HL-60/S4 treated with phorbol 12-myristate 13-acetate at 8.2 ng/mL for 4 days and 3 days (cell line): Measurements from ENCODE around the gene FAM124B.

Source experiments
- in situ Hi-C: fragments of 300-500 bp; cut with MboI; formaldehyde crosslinking; loops from 2 replicates; pipeline ENCODE4 v1.15.0; 2022; ENCODE audit warnings: low sequenced_read_pairs

FAM124B gene

GRCh38 chr2:224347176-224348051, 54.5 kb downstream of the FAM124B start:
- in situ Hi-C loops, result no loop called here

- in situ Hi-C loops, result no loop called here
Observed at GRCh38 chr2:224345492-224345891, 56.4 kb downstream of the FAM124B start.

GRCh38 chr2:224343226-224343625, 58.7 kb downstream of the FAM124B start:
- in situ Hi-C loops, result no loop called here

DNA sequence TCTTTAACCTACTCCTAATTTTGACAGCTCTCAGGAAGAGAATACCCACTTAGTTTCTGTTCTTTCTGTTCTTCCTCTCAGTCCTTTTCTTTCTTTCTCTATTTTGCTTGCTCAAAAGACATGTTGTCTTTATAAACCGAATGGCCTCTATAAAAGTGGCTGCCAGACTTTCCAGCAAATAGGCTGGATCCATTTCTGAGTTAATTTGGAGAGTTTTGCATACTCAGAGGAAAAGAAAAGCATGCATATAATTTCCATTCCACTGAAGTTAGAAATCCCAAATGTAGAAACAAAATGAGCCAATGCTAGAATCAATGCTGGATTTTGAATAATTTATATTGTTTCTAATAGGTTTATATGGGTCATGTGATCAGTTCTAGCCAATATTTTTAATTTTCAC, 65.9 kb downstream of the FAM124B start:
- in situ Hi-C loops, result no loop called here

- in situ Hi-C loops, result no loop called here
Observed at GRCh38 chr2:224334726-224335125, 67.2 kb downstream of the FAM124B start.

- in situ Hi-C loops, result no loop called here
Observed at GRCh38 chr2:224333726-224334482, 68.0 kb downstream of the FAM124B start.

- in situ Hi-C loops, result no loop called here
Observed at GRCh38 chr2:224331698-224332097, 70.2 kb downstream of the FAM124B start.

DNA sequence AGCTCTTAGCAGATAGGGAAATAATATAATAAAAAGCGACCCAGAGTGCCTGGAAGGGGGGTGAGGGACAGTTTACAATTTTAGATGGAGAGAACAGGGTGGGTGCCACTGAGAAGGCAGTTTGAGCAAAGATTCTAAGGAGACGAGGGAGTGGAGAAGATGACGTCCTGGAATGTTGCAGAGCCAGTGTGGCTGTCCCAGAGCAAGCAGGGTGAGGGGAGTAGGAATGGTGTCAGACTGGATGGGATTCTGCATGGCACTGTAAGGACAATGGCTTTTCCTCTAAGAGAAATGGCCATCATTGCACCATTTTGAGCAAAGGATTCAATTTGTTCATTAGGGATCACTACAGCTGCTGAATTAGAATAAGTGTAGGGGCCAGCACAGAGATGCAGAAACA, 73.1 kb downstream of the FAM124B start:
- in situ Hi-C loops, result no loop called here
